HG02885 (cell line): ENCODE results near the gene SQSTM1.
"Not testable (repeated sequence)": the region's sequence is repeated elsewhere in the genome, so short reads cannot be mapped to it uniquely, and the experiment has no call there.

ENCODE experiments used
- ATAC-seq: cut with Tn5 transposase; IDR thresholded peaks from one replicate; pipeline ENCODE4 v1.9.1; 2021; ENCODE audit warnings: mild to moderate bottlenecking; ENCODE audit not compliant: unreplicated experiment, poor library complexity

SQSTM1 gene

GRCh38 chr5:179871533-179871932 lies 50.8 kb downstream of the SQSTM1 start:
- ATAC-seq, result not testable (repeated sequence)

DNA sequence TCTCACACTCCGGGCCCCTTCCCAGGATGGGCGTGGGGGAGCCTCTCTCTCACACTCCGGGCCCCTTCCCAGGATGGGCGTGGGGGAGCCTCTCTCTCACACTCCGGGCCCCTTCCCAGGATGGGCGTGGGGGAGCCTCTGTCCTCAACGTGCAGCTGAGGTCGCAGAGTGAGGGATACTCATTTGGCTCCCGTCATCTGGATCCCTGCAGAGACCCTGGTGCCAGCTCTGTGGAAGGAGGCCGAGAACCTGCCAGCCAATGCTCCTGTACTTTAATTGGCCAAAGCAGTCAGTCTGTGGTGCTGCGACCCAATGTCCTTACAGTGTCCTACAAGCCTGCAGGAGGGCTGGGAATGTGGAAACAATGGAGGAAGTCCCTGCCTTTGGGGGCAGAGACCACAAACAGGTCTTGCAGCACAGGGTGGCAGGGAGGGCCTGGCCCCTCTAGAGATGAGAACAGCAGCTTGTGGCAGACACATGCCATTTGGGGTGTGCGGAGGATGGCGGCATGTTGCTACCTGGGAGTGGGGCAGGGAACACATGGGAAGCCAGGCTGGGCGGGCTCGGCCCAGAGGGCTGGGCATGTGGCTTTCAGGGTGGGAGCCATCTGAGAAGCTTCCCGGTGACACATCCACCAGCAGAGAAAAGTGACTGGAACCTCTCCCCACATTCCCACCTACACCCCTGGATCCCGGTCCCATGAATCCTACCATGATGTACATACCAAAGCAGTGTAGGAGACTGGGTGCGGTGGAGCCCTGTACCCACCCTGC lies 51.5 kb downstream of the SQSTM1 start:
- ATAC-seq, result no peak

GRCh38 chr5:179872828-179873575 lies 52.3 kb downstream of the SQSTM1 start:
- no peak for ATAC-seq

GRCh38 chr5:179873588-179874110 lies 52.9 kb downstream of the SQSTM1 start:
- no peak for ATAC-seq

- ATAC-seq, result no peak
Measured at GRCh38 chr5:179874136-179874535, 53.4 kb downstream of the SQSTM1 start.

- no peak for ATAC-seq
Measured at GRCh38 chr5:179874536-179875292, 54.0 kb downstream of the SQSTM1 start.

DNA sequence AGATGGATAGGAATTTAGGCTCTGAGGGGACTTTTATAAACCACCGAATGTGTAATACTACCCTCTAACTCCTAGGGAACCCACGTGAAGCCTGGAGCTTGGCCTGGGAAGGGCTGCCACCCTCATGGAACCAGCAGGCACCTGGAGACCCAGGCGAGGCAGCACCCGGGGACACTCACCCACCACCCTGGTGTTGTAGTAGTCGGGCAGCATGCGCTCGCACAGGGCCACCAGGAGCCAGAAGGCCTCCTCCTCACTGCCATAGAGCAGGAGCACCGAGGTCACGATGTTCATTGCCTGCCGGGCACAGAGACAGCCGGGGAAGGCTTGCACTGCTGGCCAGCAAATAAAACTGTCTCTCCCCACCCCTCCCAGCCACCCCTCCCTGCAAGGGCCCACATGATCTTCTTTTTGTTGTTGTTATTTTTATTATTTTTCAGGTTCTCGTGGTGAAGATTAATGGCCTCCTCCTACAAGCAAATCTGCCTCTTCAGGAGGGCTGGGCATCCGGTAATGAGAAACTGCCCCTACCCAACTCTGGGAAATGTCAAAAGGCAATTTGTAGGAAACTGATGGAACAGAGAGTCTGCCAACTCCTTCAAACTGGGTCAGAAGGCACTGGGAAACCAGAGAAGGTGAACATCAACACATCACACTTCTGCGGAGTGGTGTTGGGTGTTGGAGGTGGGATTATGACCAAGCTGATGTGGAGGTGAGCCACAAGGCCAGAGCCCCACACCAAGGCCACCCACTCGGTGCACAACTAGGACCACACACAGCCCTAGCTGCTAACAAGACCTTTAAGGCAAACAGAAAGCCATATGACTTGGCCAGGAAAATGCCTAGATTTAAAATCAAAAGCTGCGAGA lies 55.3 kb downstream of the SQSTM1 start:
- ATAC-seq, result no peak

- no peak for ATAC-seq
Measured at GRCh38 chr5:179876610-179876952, 55.9 kb downstream of the SQSTM1 start.

DNA sequence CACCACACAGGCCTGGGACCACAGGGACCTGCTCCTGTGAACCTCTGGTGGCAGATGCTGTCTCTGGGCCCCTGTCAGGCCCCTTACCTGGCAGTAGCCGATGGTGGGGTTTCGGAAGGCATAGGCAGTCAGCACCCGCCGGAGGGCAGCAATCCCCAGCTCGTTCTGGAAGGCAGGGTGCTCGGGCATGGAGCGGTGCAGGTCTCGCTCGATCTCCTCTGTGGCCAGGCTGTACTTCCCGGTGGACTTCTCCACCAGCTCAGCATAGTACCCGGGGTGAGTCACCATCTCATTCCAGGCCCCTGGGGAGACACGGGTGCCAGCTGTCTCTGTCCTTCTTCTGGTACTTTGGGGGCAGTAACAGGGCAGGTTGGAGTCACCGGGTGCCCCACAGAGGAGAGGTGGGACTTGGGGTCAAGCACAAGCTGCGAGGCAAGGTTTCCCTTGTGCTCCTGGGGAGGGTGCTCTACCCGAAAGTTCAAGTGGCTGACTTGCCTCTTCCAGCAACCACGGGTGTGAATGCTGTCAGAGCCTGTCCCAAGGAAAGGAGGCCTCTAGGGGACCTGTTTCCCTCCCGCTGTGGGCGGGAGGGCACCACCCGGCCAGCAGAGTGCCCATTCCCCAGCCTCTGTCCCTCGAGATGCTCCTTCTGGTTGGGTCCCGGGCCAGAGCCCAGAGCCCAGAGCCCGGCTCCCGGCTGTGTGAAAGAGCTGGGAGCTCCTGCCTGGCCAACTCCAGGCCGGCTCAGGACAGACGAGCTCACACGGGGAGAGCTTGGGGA lies 57.7 kb downstream of the SQSTM1 start:
- no peak for ATAC-seq

DNA sequence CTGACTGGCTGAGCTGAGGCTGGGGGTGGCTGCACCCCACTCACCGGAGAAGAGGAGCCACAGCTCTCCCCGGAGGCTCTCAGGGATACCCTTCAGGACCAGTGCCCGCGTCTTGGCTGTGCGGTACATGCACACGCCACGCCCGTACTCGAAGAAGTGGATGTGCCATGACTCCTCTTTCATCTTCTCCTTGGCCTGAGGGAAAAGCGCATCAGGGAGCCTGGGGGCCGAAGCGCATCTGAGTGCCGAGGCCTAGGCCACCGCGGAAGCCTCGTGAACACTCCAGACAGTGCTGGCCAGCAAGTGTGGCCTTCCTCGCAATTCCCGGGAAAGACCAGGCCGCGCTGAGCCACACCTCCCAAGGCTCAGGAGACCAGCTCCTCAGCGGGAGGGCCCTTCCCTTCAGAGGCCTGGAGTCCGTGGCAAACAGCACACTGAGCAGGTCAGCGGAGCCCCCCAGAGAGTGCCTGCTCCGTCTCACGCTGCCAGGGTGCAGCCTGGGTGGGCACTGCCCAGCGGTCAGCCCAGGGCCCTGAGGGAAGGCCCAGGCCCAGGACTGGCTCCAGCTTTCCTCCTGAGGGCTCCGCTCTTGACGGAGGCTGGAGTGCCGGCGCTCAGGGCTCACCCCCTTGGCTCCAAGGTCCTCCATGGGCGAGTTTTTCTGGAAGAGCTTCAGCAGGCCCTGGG lies 58.4 kb downstream of the SQSTM1 start:
- no peak for ATAC-seq

DNA sequence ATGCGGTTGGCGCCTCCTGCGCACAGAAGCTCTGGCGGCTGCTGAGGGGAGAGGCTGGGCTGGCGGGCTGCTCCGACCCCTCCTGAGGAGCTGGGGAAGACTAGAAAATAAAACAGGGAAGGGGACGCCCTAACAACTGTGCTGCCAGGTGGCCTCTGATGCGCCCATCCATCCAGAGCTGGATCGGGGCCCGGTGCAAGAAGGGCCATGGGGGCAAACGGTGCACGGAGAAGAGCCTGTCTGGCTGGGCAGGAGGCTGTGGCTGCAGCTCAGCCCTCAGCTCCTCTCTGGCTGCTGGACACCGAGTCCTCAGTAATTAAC lies 58.9 kb downstream of the SQSTM1 start:
- no peak for ATAC-seq

DNA sequence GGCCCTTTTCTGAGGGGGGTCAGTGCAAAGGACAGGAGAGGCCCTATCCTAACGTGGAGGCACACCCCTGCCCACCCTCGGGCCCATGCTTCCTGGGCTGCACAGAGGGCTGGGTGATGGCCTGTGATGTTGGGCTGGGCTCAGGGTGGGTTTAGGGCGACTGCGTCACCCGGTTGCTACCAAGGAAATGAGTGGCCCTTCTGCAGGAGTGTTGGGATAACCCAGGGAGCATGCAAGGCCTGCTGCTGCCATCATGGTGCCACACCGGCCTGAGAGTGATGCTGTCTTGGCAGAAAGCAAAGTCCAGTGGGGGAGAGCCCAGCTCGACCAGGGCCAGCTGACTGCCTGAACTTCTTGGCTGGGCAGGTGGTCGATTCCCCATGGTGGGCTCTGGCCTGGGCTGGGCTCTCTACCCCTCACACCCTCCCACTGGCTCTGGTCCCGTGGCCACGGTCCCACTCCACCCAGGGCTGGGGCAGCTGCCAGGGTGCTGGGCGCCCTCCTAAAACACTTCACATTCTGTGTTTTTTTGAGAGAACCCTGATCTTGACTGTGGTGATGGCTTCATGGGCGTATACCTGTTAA lies 59.5 kb downstream of the SQSTM1 start:
- ATAC-seq, result no peak

- ATAC-seq, result no peak
Measured at GRCh38 chr5:179880848-179881590, 60.3 kb downstream of the SQSTM1 start.

- no peak for ATAC-seq
Measured at GRCh38 chr5:179882338-179882737, 61.6 kb downstream of the SQSTM1 start.

DNA sequence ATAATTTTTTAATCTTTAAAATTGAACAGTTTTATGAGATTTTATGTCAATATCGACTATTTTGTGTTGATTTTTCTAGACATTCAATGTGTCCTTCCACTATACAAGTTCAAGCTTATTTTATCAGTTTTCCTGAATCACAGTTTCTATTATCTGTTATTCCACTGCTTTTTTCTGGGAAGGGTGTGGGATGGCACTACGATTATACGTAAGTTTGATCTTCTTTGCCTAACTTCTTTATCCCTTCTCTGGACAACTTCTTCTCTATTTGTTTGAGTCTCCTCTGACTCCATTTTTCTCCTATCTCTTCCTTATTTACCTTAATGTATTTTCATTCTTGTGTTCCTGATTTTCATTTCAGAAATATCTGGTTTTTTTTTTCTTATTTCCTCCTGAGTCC lies 62.5 kb downstream of the SQSTM1 start:
- no peak for ATAC-seq

- ATAC-seq, result no peak
Measured at GRCh38 chr5:179885491-179886090, 64.9 kb downstream of the SQSTM1 start.

DNA sequence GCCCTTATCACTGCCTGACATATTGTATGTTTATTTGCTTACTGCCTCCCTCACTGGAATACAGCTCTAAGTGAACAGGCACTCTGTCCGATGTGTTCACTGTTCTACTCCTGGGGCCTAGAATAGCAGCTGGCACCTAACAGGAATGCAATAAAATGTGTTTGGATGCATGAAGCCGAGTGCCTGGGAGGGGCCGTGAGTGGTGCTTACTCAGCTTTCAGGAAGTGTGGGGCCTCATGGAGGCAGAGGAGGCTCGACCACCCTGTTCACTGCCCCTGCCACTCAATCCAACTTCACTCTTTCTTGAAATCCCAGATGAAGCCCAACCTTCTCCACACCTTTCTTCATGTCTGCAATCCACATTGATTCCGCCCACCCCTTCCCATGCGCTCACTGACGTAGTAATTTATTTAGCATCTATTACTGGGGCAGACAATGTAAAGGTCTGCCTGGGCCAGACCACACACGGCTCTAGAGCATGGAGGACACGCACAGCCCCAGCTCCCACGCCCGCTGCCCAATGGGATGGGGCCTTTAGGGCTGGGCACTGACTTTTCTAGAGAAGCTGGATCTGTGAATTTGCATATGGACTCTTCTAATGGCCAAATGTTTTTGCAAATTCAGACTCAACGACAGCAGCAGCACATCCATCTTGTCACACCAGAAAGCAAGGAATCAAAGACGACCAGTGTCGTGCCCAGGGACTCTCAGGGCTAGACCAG lies 65.6 kb downstream of the SQSTM1 start:
- no peak for ATAC-seq
